GM03348 (cell line): ENCODE measurements around the gene TOPAZ1.
"Not testable (repeated sequence)": the region's sequence is repeated elsewhere in the genome, so short reads cannot be mapped to it uniquely, and the experiment has no call there.

Source experiments
- DNase-seq: peaks from one replicate; pipeline ENCODE4 v3.0.0; 2012; ENCODE audit warnings: low spot score

TOPAZ1 gene

GRCh38 chr3:44334326-44334725 is 92.6 kb downstream of the TOPAZ1 start:
- no peak for DNase-seq

DNA sequence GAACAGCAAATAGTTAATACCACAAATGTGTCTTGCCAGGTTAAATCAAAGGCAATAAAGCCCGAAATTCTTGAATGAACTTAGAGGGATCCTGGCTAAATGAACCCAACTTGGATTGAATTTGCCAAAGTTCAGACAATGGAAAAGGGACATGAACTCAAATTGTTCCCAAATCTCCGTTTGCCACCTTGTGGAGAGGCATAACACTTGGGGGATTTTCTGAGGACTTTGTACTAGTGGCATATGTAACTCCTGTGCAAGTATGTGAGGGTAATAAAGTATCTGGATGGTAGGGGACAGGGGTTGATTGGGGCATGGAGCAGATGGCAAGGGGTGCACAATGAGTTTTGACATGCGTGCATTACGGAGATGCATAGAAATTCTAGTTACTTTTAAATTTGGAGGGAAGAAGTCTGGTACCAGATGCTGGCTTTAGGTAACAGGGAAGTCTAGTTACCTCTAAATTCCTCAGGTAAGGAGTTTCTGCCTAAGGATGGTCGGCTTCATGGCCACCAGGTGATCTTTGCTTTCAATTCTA is 95.6 kb downstream of the TOPAZ1 start:
- no peak for DNase-seq

- peak; percentile 98 for DNase-seq
Measured at GRCh38 chr3:44338010-44338827, 96.5 kb downstream of the TOPAZ1 start, which contains the start of gene TCAIM. TSS of gene TCAIM (plus strand) at chr3:44338766. CDS start at chr3:44354783, 16,017 bp downstream.

DNA sequence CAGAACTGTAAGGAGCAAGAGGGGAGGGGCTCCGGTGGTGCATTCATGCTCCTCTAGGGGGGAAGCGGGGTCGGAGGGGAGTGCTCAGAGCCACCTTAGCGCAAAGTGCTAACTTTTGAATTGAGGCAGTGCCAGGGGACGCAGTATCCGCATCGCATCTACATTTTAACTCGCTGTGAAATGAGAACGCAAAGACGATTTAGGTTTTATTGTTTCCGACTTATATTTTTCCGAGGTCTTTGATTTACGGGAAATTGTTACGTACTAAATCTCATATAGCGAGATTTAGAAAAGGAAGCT is 97.1 kb downstream of the TOPAZ1 start:
- DNase-seq = no peak

- no peak for DNase-seq
Measured at GRCh38 chr3:44339181-44340057, 97.7 kb downstream of the TOPAZ1 start.

GRCh38 chr3:44340058-44340395 is 98.3 kb downstream of the TOPAZ1 start:
- DNase-seq = no peak

DNA sequence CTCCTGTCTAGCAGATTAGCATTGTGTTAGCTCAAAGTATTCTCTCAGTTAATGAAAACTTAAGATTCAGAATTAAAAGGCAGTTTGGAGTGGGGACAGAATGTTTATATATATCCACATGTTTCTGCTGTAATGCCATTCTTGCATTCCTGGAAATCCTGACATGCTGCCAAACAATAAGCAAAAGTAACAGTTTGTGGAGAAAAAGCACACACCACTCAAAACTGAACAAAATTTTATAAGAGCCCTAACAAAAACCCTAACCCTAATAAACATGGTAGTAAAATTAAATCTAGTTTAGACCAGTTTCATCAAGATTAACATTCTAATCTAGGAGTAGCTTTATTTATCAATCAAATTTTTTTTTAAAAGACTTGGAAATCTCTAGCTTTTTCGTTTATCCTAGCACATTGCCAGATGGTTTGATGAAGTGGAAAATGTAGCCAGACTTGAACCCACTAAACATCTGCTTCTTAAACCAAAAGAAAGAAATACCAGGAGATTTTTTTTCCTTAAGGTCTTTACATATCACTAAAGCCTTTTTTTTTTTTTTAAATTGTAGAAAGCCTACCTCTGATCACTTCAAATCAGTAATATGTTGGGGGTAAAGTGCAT is 100.6 kb downstream of the TOPAZ1 start:
- peak; percentile 55 for DNase-seq

GRCh38 chr3:44343421-44343820 is 101.7 kb downstream of the TOPAZ1 start:
- DNase-seq = no peak

GRCh38 chr3:44346590-44346989 is 104.9 kb downstream of the TOPAZ1 start:
- DNase-seq = not testable (repeated sequence)

- no peak for DNase-seq
Measured at GRCh38 chr3:44348993-44349392, 107.3 kb downstream of the TOPAZ1 start.

DNA sequence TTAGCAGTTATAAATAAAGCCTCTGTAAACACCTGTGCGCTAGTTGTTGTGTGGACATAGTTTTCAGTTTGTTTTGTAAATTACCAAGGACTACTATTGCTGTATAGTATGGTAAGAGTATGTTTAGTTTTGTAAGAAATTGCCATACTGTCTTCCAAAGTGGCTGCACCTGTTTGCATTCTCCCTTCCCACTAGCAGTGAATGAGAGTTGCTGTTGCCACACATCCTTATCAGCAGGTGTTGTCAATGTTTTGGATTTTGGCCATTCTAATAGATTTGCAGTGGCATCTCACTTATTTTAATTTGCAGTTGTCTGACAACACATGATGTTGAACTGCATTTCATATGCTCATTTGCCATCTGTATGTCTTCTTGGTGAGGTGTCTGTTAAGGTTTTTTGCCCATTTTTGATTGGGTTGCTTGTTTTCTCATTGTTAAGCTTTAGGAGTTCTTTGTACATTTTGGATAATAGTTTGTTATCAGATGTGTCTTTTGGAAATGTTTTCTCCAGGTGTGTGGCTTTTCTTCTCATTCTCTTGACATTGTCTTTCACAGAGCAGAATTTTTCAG is 111.8 kb downstream of the TOPAZ1 start:
- no peak for DNase-seq

GRCh38 chr3:44355362-44356033 is 113.8 kb downstream of the TOPAZ1 start:
- peak; percentile 83 for DNase-seq

DNA sequence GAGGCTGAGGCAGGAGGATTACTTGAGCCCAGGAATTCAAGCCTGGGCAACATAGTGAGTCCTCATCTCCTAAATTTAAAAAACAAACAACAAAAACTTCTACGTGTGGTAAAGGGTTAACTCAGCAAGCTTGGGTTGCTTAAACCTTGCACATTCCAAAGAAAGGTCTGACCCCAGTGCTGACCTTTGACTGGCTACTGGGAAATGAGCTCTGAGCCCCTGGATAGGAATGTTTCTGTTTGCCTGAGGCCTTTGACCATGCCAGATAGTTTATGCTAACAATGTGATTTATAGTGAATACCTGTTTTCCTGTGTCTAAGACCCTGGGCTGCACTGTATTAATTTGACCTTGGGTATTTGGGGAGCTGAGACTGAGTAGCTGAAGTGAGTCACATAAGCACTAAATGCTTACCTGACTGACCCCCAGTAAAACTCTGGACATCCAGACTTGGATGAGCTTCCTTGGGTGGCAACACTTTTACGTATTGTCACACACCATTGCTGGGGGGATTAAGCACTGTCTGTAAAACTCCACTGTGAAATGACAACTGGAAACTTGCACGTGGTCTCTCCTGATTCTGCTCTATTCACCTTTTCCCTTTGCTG is 117.6 kb downstream of the TOPAZ1 start:
- no peak for DNase-seq

GRCh38 chr3:44363591-44363990 is 121.9 kb downstream of the TOPAZ1 start:
- no peak for DNase-seq

DNA sequence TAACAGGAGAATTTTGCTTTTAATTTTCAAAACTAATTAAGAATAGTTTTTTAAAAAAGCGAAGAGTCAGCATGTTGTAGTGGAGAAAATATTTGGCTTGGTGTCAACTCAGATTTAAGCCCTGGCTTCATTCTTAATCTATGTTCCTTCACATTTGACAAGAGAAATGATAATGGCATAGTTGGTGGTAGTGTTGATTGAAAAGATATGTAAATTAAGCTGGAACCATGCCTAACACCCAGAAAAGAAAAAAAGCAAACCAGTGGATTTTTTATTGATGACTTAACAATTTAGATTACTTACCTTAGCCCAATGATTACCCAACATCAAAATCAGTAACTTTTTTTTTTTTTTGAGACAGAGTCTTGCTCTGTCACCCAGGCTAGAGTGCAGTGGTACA is 124.3 kb downstream of the TOPAZ1 start:
- DNase-seq = no peak

GRCh38 chr3:44375450-44375849 is 133.8 kb downstream of the TOPAZ1 start:
- DNase-seq = no peak
